NT2/D1 (cell line): ENCODE data around the gene KRTAP2-3.
"Not testable (repeated sequence)": the region's sequence is repeated elsewhere in the genome, so short reads cannot be mapped to it uniquely, and the experiment has no call there.

Experiments used
- DNase-seq: peaks from one replicate; pipeline ENCODE4 v3.0.0-alpha.2; 2011; ENCODE audit warnings: low read depth, low spot score
- H3K27me3 ChIP-seq: 2 replicates; pipeline ENCODE4 v1.6.0; 2011; ENCODE audit warnings: mild to moderate bottlenecking; ENCODE audit not compliant: insufficient read length, insufficient read depth
- H3K36me3 ChIP-seq: 2 replicates; pipeline ENCODE4 v1.6.1; 2011; ENCODE audit warnings: mild to moderate bottlenecking, low read length, mixed read lengths; ENCODE audit not compliant: insufficient read depth, insufficient read length
- H3K4me1 ChIP-seq: 2 replicates; pipeline ENCODE4 v1.5.1; 2011; ENCODE audit not compliant: insufficient read depth, insufficient read length
- H3K4me3 ChIP-seq: 2 replicates; pipeline ENCODE4 v1.5.1; 2011; ENCODE audit warnings: low read depth; ENCODE audit not compliant: insufficient read length
- H3K9ac ChIP-seq: 2 replicates; pipeline ENCODE4 v1.6.0; 2011; ENCODE audit warnings: low read depth; ENCODE audit not compliant: insufficient read length
- H3K9me3 ChIP-seq: 2 replicates; pipeline ENCODE4 v1.5.1; 2011; ENCODE audit warnings: mild to moderate bottlenecking, low read length; ENCODE audit not compliant: insufficient read depth
- SUZ12 ChIP-seq: IDR thresholded peaks from 2 replicates; pipeline ENCODE4 v1.6.1; 2011; ENCODE audit not compliant: insufficient read length, insufficient read depth; ENCODE audit errors: extremely low read depth
- YY1 ChIP-seq: IDR thresholded peaks from 2 replicates; pipeline ENCODE4 v1.6.1; 2011; ENCODE audit not compliant: insufficient read length, insufficient read depth
- ZNF274 ChIP-seq: IDR thresholded peaks from 2 replicates; pipeline ENCODE4 v1.6.1; 2011; ENCODE audit warnings: mild to moderate bottlenecking, low read depth, low read length

The KRTAP2-3 gene

GRCh38 chr17:41098481-41098880 is 38.6 kb upstream of the KRTAP2-3 start:
- Histone ChIP-seq H3K9me3 (peaks cover 8% of the 10 kb centered on the region; the same call in 1 of the 2 replicates), H3K27me3 (no peaks in the 10 kb centered on the region), H3K4me1 (peaks cover 3% of the 10 kb centered on the region), H3K36me3 (no peaks in the 10 kb centered on the region), H3K9ac (no peak overlapping the region), H3K4me3 (no peak overlapping the region)
- no peak for DNase-seq
- no peak for TF ChIP-seq ZNF274
- TF ChIP-seq SUZ12: no peak
- TF ChIP-seq YY1: no peak

- TF ChIP-seq ZNF274 (no peak), YY1 (no peak), SUZ12 (no peak)
- H3K9me3 ChIP-seq: peaks cover 12% of the 10 kb centered on the region; the same call in 1 of the 2 replicates
- DNase-seq: no peak
- no peak within 1 kb of the TSS for H3K4me3 ChIP-seq
- H3K36me3 ChIP-seq: no peaks in the 10 kb centered on the region
- no peak within 1 kb of the TSS for H3K9ac ChIP-seq
- peaks cover 3% of the 10 kb centered on the region for H3K4me1 ChIP-seq
- no peaks in the 10 kb centered on the region for H3K27me3 ChIP-seq
These were observed 38.1 kb upstream of the KRTAP2-3 start, which contains the start of gene KRTAP4-8 for GRCh38 chr17:41098042-41098441. Gene KRTAP4-8, minus strand, starts transcription at chr17:41098142. Its CDS starts 58 bp downstream, at chr17:41098084.

DNA sequence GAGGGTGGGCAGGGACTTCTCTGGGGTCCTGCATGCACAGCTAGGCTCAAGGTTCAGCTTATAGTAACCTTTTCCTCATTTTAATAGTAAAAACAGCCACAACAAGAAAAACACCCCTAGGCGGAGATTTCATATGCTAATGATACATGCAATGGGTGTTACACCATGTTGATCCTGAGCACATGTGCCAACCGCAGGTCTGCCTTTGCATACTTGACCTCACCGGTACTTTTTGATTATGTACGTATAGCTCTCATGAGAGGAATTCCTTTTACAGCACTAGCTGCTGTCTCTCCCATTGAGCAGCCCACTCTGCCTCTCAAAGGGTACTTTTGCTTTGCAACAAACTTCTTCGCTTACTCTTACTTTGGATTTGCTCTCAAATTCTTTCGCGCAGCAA is 36.1 kb upstream of the KRTAP2-3 start:
- no peak for TF ChIP-seq YY1
- no peak for TF ChIP-seq ZNF274
- no peak for TF ChIP-seq SUZ12
- H3K4me1 ChIP-seq: no peaks in the 10 kb centered on the region
- no peak for DNase-seq
- no peak overlapping the region for H3K4me3 ChIP-seq
- no peaks in the 10 kb centered on the region for H3K36me3 ChIP-seq
- H3K9ac ChIP-seq: no peak overlapping the region
- no peaks in the 10 kb centered on the region for H3K27me3 ChIP-seq
- peaks cover 29% of the 10 kb centered on the region; the same call in 1 of the 2 replicates for H3K9me3 ChIP-seq

- not testable (repeated sequence) for H3K4me1 ChIP-seq, H3K36me3 ChIP-seq, H3K27me3 ChIP-seq, H3K9ac ChIP-seq, DNase-seq, H3K4me3 ChIP-seq
- peaks cover 24% of the 10 kb centered on the region; the same call in 1 of the 2 replicates for H3K9me3 ChIP-seq
These were observed 28.9 kb upstream of the KRTAP2-3 start for GRCh38 chr17:41088760-41089352.

DNA sequence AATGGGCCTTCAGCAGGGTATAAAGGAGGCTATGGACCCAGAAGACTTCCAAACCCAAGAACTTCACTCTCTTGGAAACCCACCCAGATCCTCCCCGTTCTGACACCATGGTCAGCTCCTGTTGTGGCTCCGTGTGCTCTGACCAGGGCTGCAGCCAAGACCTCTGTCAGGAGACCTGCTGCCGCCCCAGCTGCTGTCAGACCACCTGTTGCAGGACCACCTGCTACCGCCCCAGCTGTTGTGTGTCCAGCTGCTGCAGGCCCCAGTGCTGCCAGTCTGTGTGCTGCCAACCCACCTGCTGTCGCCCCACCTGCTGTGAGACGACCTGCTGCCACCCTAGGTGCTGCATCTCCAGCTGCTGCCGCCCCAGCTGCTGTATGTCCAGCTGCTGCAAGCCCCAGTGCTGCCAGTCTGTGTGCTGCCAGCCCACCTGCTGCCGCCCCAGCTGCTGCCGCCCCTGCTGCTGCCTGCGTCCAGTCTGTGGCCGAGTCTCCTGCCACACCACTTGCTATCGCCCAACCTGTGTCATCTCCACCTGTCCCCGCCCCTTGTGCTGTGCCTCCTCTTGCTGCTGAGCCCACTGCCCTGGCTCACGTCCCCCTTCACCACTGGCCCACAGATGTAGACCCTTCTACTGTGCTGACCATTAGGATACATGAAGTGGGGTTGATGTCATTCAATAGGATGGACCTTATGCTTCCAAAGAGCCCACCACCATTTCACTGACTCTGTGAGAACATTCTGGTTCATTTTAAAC is 24.4 kb upstream of the KRTAP2-3 start, which contains the start of gene KRTAP4-7:
TSS of gene KRTAP4-7 (plus strand) at position 51 of the 757 bp plus-strand sequence. CDS start at position 108, 57 bp downstream.
- H3K4me3 ChIP-seq, H3K36me3 ChIP-seq, H3K9ac ChIP-seq, DNase-seq, H3K4me1 ChIP-seq, H3K27me3 ChIP-seq, H3K9me3 ChIP-seq: not testable (repeated sequence)

- not testable (repeated sequence) for H3K4me3 ChIP-seq, H3K9ac ChIP-seq, DNase-seq, H3K9me3 ChIP-seq, H3K27me3 ChIP-seq, H3K4me1 ChIP-seq, H3K36me3 ChIP-seq
These were observed 23.5 kb upstream of the KRTAP2-3 start for GRCh38 chr17:41083427-41083826.

GRCh38 chr17:41082626-41083025 is 22.7 kb upstream of the KRTAP2-3 start:
- Histone ChIP-seq H3K4me3 (no peak overlapping the region), H3K4me1 (no peaks in the 10 kb centered on the region), H3K9me3 (no peaks in the 10 kb centered on the region), H3K36me3 (no peaks in the 10 kb centered on the region), H3K27me3 (no peaks in the 10 kb centered on the region), H3K9ac (no peak overlapping the region)
- no peak for DNase-seq
- TF ChIP-seq ZNF274: no peak
- TF ChIP-seq YY1: no peak
- no peak for TF ChIP-seq SUZ12
